ENCODE data around the gene CAPN12. TPM values are rescaled to one million over a fixed set of nuclear protein-coding genes. Genes with fewer than 3 reads are reported as not detected.
"Not testable (repeated sequence)": the region's sequence is repeated elsewhere in the genome, so short reads cannot be mapped to it uniquely, and the experiment has no call there.

Gene CAPN12
- total RNA-seq, 3 donors from 2014 or later: 3.1 to 15.9 (median 14.9) TPM

GRCh38 chr19:38759590-38760003 is 15.3 kb upstream of the CAPN12 start:
- DNase-seq: peak in 1 of 3 donors; percentile 77
- no peaks in the 10 kb centered on the region for H3K36me3 ChIP-seq (ENCODE audit: low read depth)
- H3K4me3 ChIP-seq: no peak overlapping the region
- no peaks in the 10 kb centered on the region for H3K9me3 ChIP-seq
- peak; percentile 95 for ATAC-seq
- H3K4me1 ChIP-seq (ENCODE audit: low read depth): no peaks in the 10 kb centered on the region
- intact Hi-C loops (cut with DNase I, micrococcal nuclease): no loop called here
- no peak for TF ChIP-seq CTCF (IDR thresholded peaks at IDR 0.05)

GRCh38 chr19:38754196-38754595 is 9.9 kb upstream of the CAPN12 start:
- intact Hi-C loops (cut with DNase I, micrococcal nuclease); ATAC-seq; DNase-seq; H3K9me3 ChIP-seq; H3K4me1 ChIP-seq (ENCODE audit: low read depth); H3K4me3 ChIP-seq; H3K36me3 ChIP-seq (ENCODE audit: low read depth): not testable (repeated sequence)

- H3K4me1 ChIP-seq (ENCODE audit: low read depth); DNase-seq; H3K36me3 ChIP-seq (ENCODE audit: low read depth); ATAC-seq; H3K4me3 ChIP-seq; intact Hi-C loops (cut with DNase I, micrococcal nuclease); H3K9me3 ChIP-seq: not testable (repeated sequence)
Measured at GRCh38 chr19:38753783-38754182, 9.5 kb upstream of the CAPN12 start.

- H3K4me3 ChIP-seq: no peak overlapping the region
- no peaks in the 10 kb centered on the region for H3K4me1 ChIP-seq (ENCODE audit: low read depth)
- intact Hi-C loops (cut with DNase I, micrococcal nuclease): no loop called here
- no peak for TF ChIP-seq CTCF (IDR thresholded peaks at IDR 0.05)
- DNase-seq (no peak), ATAC-seq (no peak)
- H3K9me3 ChIP-seq: no peaks in the 10 kb centered on the region
- H3K36me3 ChIP-seq (ENCODE audit: low read depth): no peaks in the 10 kb centered on the region
Measured at GRCh38 chr19:38745316-38745715, 1.0 kb upstream of the CAPN12 start.

GRCh38 chr19:38744874-38745273 is 600 bp upstream of the CAPN12 start:
- no peaks in the 10 kb centered on the region for H3K36me3 ChIP-seq (ENCODE audit: low read depth)
- intact Hi-C loops (cut with DNase I, micrococcal nuclease): no loop called here
- no peak for TF ChIP-seq CTCF (IDR thresholded peaks at IDR 0.05)
- no peaks in the 10 kb centered on the region for H3K9me3 ChIP-seq
- H3K4me3 ChIP-seq: no peak overlapping the region
- no peak for ATAC-seq
- no peak for DNase-seq
- H3K4me1 ChIP-seq (ENCODE audit: low read depth): no peaks in the 10 kb centered on the region

GRCh38 chr19:38743394-38744297 is 628 bp downstream of the CAPN12 start:
- intact Hi-C loops (cut with DNase I, micrococcal nuclease): no loop called here
- DNase-seq (no peak), ATAC-seq (no peak)

More at GRCh38 chr19:38743394-38744297, 628 bp downstream of the CAPN12 start:
- Histone ChIP-seq H3K4me3 (no peak overlapping the region), H3K9me3 (no peaks in the 10 kb centered on the region), H3K4me1 (ENCODE audit: low read depth) (no peaks in the 10 kb centered on the region), H3K36me3 (ENCODE audit: low read depth) (no peaks in the 10 kb centered on the region)
- no peak for TF ChIP-seq CTCF (IDR thresholded peaks at IDR 0.05)

Measured in mucosa of descending colon (tissue), 3 donors.